Stimulated activated CD8-positive, alpha-beta memory T cell treated with anti-CD3 and anti-CD28 coated beads, Interleukin-12 subunit alpha, Interleukin-12 subunit beta, amount 100 ng/mL, for 24 hours (primary cell): ENCODE measurements around the gene HOXC13.

ENCODE experiments used
- DNase-seq: peaks from one replicate; pipeline ENCODE4 v3.0.0-alpha.2; 2020; ENCODE audit errors: extremely low read depth

Gene HOXC13

GRCh38 chr12:53995378-53996239 is 57.0 kb downstream of the HOXC13 start:
- no peak for DNase-seq
